ENCODE measurements around the gene RALA. TPM values are rescaled to one million over a fixed set of nuclear protein-coding genes. Genes with fewer than 3 reads are reported as not detected.

The RALA gene
- total and polyA plus RNA-seq, 2 donors from 2014 or later: 21.5 to 25.1 TPM

DNA sequence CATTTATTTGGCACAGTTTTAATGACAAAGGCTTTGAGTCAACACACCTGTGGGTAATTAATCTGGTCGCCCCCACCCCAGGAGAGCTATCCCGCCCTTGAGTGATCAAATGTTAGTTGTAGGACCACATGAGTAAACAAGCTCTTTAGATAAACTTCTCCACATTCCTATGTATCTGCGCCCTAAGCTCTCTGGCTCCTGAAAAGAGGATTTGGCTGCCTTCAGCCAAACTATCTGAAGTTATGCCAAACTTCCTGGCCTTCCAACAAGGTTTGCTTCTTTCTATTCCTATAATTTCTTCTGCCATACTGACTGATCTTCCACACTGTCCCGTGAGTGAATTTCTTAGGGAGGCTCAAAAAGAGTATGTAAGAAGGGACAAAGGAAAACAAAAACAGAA is 134.2 kb downstream of the RALA start:
- no peak overlapping the region for H3K4me3 ChIP-seq (ENCODE audit: low read length in 3 of 3)
- DNase-seq: no peak
- intact Hi-C loops (cut with DNase I): no loop called here
- H3K9ac ChIP-seq (ENCODE audit: low read length in 3 of 3): no peak overlapping the region
- H3K27me3 ChIP-seq (ENCODE audit: control insufficient read depth, insufficient read depth, low read length): no peaks in the 10 kb centered on the region
- FAIRE-seq: no peak
- H3K27ac ChIP-seq (ENCODE audit: low read depth in 2 of 2, low read length in 2 of 2): no peak overlapping the region
- H3K36me3 ChIP-seq (ENCODE audit: control insufficient read depth in 2 of 3, insufficient read depth in 3 of 3, low read length in 3 of 3): no peaks in the 10 kb centered on the region
- TF ChIP-seq, protein P1, sequence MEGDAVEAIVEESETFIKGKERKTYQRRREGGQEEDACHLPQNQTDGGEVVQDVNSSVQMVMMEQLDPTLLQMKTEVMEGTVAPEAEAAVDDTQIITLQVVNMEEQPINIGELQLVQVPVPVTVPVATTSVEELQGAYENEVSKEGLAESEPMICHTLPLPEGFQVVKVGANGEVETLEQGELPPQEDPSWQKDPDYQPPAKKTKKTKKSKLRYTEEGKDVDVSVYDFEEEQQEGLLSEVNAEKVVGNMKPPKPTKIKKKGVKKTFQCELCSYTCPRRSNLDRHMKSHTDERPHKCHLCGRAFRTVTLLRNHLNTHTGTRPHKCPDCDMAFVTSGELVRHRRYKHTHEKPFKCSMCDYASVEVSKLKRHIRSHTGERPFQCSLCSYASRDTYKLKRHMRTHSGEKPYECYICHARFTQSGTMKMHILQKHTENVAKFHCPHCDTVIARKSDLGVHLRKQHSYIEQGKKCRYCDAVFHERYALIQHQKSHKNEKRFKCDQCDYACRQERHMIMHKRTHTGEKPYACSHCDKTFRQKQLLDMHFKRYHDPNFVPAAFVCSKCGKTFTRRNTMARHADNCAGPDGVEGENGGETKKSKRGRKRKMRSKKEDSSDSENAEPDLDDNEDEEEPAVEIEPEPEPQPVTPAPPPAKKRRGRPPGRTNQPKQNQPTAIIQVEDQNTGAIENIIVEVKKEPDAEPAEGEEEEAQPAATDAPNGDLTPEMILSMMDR (IDR thresholded peaks at IDR 0.05; ENCODE audit: borderline replicate concordance, extremely low read depth, insufficient read depth): no peak
- H3K4me1 ChIP-seq (ENCODE audit: control insufficient read depth in 2 of 3, insufficient read depth in 2 of 3, low read depth in 1 of 3, low read length in 3 of 3): no peaks in the 10 kb centered on the region
- no peaks in the 10 kb centered on the region for H3K9me3 ChIP-seq (ENCODE audit: control insufficient read depth in 2 of 3, insufficient read depth in 1 of 3, low read length in 3 of 3)

Other genes starting within 250 kb of the RALA start
- gene YAE1, start 57.2 kb upstream of the RALA start, total RNA-seq: 19.7 TPM
- gene YAE1, start 57.2 kb upstream of the RALA start, polyA plus RNA-seq (ENCODE audit: insufficient read depth, low read depth, low replicate concordance): 25.0 TPM